ENCODE data around the gene ADGRD2. TPM values are rescaled to one million over a fixed set of nuclear protein-coding genes. Genes with fewer than 3 reads are reported as not detected.

ADGRD2 gene
- total RNA-seq, 1 experiment from 2014 or later, result not detected

DNA sequence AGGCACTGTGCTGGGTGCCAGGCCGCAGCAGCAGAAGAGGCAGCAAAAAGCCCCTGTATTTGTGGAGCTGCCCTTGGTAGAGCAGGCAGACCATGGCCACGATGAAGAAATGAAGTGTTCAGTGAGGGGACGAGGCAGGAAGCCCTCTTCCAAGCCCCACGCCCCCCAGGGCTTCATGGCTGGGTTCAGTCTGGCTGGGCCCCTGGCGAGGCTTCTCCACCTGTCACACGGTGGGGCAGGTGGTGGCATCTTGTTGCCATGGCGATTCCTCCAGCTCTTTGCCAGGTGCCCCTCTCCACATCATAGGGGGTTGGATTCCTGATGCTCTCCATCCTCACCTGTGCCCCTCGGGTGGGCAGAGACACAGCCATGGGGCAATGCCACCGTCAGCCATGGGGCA lies 21.5 kb downstream of the ADGRD2 start:
- Histone ChIP-seq H3K4me1 (ENCODE audit: control insufficient read depth in 1 of 2, insufficient read depth in 2 of 2, low read length in 2 of 2) (peaks cover 0 to under 1% of the 10 kb centered on the region in 2 experiments; a peak in 1 of 4 replicates), H3K27me3 (ENCODE audit: insufficient read depth, low read length) (no peaks in the 10 kb centered on the region), H3K36me3 (ENCODE audit: control insufficient read depth in 1 of 2, insufficient read depth in 2 of 2, low read length in 2 of 2) (no peaks in the 10 kb centered on the region), H3K4me2 (ENCODE audit: low read length) (no peak overlapping the region), H3K79me2 (ENCODE audit: insufficient read depth, low read length) (no peaks in the 10 kb centered on the region), H3K9ac (ENCODE audit: low read length) (no peak overlapping the region), H2AFZ (ENCODE audit: low read depth, low read length, poor library complexity, severe bottlenecking) (no peak overlapping the region), H3K9me2 (ENCODE audit: insufficient read depth) (no peaks in the 10 kb centered on the region), H4K20me1 (ENCODE audit: insufficient read depth) (no peaks in the 10 kb centered on the region), H3K27ac (ENCODE audit: low read depth, low read length) (no peak overlapping the region), H3K4me3 (replicated peaks in 1 of 2; ENCODE audit: low read depth in 1 of 2, low read length in 2 of 2) (no peak overlapping the region), H3K9me3 (ENCODE audit: control insufficient read depth in 1 of 2, insufficient read depth in 1 of 2, low read depth in 1 of 2, low read length in 2 of 2) (no peaks in the 10 kb centered on the region)
- no peak for TF ChIP-seq SP1 (IDR thresholded peaks at IDR 0.05; ENCODE audit: low read depth)
- no peak for TF ChIP-seq EGR1 (IDR thresholded peaks at IDR 0.05; ENCODE audit: low read depth)
- TF ChIP-seq ATF3 (IDR thresholded peaks at IDR 0.05), result no peak
- TF ChIP-seq EZH2phosphoT487 (IDR thresholded peaks at IDR 0.05; ENCODE audit: borderline replicate concordance), result no peak
- TF ChIP-seq MAX (IDR thresholded peaks at IDR 0.05), result no peak
- TF ChIP-seq CBX3 (IDR thresholded peaks at IDR 0.05; ENCODE audit: low read depth), result no peak
- TF ChIP-seq ELF1 (IDR thresholded peaks at IDR 0.05; ENCODE audit: borderline replicate concordance, low read depth), result no peak
- TF ChIP-seq, protein P1, sequence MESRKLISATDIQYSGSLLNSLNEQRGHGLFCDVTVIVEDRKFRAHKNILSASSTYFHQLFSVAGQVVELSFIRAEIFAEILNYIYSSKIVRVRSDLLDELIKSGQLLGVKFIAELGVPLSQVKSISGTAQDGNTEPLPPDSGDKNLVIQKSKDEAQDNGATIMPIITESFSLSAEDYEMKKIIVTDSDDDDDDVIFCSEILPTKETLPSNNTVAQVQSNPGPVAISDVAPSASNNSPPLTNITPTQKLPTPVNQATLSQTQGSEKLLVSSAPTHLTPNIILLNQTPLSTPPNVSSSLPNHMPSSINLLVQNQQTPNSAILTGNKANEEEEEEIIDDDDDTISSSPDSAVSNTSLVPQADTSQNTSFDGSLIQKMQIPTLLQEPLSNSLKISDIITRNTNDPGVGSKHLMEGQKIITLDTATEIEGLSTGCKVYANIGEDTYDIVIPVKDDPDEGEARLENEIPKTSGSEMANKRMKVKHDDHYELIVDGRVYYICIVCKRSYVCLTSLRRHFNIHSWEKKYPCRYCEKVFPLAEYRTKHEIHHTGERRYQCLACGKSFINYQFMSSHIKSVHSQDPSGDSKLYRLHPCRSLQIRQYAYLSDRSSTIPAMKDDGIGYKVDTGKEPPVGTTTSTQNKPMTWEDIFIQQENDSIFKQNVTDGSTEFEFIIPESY (IDR thresholded peaks at IDR 0.05; ENCODE audit: extremely low read depth, insufficient replicate concordance, low read length), result no peak
- TF ChIP-seq SRF (IDR thresholded peaks at IDR 0.05; ENCODE audit: low read depth), result no peak
- no peak for TF ChIP-seq ZNF274 (IDR thresholded peaks at IDR 0.05; ENCODE audit: low read depth, low read length)
- TF ChIP-seq SIN3A (IDR thresholded peaks at IDR 0.05; ENCODE audit: low read depth), result no peak
- TF ChIP-seq JUND (IDR thresholded peaks at IDR 0.05), result no peak
- no TSS peak for BruUV-seq (replicated peaks)
- POLR2A ChIA-PET, result no interaction called here
- CTCF ChIA-PET, result no interaction called here
- ATAC-seq (no peak), DNase-seq (ENCODE audit: low read depth, low spot score) (no peak)
- RAD21 ChIA-PET (ENCODE audit: low non-redundant PET in 1 of 2, low total read pairs in 2 of 2, uncharacterized antibody in 2 of 2, unreplicated experiment in 2 of 2), result no interaction called here
- intact Hi-C loops (cut with micrococcal nuclease), result no loop called here

Data from HCT116 (cell line).